ENCODE measurements around the gene DNPEP.
"Not testable (repeated sequence)": the region's sequence is repeated elsewhere in the genome, so short reads cannot be mapped to it uniquely, and the experiment has no call there.

The DNPEP gene

GRCh38 chr2:219399716-219400478 lies 12.2 kb upstream of the DNPEP start:
- DNase-seq, result no peak

- DNase-seq, result no peak
Observed at GRCh38 chr2:219398721-219399363, 11.1 kb upstream of the DNPEP start.

GRCh38 chr2:219396863-219397457 lies 9.2 kb upstream of the DNPEP start:
- DNase-seq, result no peak

DNA sequence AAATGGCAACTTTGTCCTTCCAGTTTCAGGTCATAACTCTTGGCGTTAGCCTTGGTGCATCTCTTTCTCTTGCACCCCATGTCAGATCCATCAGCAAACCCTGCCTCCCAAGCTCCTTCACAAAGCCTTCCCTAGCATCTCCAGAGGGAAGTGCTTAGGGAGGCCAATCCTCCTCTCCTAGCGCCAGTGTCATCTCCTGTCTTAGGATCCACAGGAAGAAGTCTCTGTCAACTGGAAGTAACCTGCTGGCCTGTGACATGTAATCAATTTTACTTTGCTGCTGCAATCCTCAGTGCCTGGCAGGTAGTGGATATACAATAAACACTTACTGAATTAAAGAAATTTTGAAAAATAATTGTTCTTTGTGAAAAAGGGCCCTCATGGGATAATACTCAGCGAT lies 7.9 kb upstream of the DNPEP start:
- DNase-seq, result no peak

GRCh38 chr2:219395056-219395455 lies 7.3 kb upstream of the DNPEP start:
- not testable (repeated sequence) for DNase-seq

DNA sequence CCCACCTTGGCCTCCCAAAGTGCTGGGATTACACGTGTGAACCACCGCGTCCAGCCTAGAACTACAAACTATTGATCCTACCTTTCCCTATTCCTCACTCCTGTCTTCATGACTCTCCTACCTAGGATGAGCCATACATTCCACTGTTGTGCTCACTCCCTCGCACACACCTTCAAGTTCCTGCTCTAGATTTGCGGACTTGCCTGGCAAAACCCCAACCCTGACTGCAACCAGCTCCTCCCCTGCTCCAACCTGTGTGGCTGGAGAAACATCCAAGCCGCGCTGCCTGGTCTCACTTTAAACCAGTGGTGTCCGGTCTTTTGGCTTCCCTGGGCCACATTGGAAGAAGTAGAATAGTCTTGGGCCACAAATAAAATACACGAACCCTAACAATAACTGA lies 5.0 kb upstream of the DNPEP start:
- no peak for DNase-seq

GRCh38 chr2:219388907-219389156 lies 1.1 kb upstream of the DNPEP start:
- no peak for DNase-seq

DNA sequence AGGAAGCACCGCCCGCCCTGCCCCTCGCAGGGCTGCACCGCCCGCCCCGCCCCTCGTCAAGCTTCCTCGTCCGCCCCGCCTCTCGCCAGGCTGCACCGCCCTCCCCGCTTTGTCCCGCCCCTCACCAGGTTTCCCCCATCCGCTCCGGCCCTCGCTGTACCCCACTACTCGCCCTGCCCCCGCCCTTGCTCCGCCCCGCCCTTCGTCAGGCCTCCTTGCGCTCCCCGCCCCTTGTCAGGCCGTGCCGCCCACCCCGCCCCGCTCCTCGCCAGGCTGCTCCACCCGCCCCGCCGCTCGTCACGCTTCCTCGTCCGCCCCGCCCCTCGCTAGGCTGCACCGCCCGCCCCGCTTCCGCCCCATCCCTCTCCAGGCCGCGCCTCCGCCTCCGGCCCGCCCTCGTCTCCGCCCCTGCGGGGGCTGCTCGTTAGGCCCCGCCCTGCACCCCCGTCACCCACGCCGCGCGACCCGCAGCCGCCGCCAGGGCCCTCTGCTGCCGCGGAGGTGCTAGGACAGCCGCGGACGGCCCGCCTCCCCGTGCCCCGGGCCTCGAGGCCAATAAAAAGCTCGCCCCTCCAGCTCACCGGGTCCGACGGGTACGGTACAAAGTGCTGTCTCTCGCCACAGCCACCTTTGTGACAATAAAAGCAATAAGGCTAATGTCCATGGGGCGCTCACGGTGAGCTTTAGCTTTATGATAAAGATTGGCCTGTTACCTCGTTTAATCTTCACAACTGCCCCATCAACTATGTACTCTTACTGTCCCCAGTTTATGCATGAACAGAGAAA lies 602 bp upstream of the DNPEP start:
- peak; percentile 92 for DNase-seq

GRCh38 chr2:219386532-219387280 lies 1.0 kb downstream of the DNPEP start:
- DNase-seq, result no peak

- DNase-seq, result no peak
Observed at GRCh38 chr2:219385958-219386520, 1.7 kb downstream of the DNPEP start.

DNA sequence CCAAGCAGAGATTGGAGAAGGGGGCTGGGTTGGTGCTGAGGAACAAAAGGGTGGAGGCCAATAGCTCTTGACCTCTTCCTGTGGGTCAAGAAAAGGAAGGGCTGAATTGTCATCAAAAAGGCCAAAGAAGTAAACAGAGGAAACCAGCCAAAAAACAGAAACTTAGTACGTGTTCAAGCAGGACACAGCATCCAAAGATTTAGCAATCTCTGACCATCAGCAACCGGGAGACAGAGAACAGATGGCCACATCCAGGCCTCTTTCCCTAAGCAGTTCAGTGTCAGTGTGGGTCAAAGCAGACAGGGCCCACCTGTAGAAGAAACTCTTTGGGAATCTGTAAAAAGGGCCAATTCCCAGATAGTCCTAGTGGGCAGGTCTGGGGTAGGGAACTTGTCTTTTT lies 2.9 kb downstream of the DNPEP start:
- no peak for DNase-seq

DNA sequence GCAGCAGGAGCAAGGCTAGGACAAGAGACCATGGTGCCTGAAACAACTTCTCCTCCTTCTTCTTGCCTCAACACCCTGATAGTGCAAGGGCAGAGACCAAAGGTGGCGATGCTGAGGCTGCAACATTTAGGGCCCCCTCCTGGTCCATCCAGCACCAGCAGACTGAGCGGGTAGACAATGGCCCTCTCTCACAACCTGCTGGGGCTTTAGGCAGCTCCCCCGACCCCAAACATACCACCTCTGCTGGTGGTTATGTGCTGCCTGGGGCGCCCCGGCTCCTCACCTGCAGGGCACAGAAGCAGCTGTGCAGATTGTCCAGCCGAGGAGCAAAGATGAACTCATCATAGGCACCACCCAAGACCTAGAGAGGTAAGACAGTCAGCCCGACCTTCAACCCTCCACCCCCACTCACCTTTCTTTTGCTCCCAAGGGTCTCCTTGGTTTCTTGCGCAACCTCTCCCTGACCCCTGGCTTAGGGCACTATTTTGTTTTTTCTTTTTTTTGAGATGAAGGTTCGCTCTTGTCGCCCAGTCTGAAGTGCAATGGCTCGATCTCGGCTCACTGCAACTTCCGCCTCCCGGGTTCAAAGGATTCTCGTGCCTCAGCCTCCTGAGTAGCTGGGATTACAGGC lies 3.5 kb downstream of the DNPEP start:
- DNase-seq, result no peak

GRCh38 chr2:219381448-219381847 lies 6.3 kb downstream of the DNPEP start:
- no peak for DNase-seq

- no peak for DNase-seq
Observed at GRCh38 chr2:219380926-219381325, 6.8 kb downstream of the DNPEP start.

DNA sequence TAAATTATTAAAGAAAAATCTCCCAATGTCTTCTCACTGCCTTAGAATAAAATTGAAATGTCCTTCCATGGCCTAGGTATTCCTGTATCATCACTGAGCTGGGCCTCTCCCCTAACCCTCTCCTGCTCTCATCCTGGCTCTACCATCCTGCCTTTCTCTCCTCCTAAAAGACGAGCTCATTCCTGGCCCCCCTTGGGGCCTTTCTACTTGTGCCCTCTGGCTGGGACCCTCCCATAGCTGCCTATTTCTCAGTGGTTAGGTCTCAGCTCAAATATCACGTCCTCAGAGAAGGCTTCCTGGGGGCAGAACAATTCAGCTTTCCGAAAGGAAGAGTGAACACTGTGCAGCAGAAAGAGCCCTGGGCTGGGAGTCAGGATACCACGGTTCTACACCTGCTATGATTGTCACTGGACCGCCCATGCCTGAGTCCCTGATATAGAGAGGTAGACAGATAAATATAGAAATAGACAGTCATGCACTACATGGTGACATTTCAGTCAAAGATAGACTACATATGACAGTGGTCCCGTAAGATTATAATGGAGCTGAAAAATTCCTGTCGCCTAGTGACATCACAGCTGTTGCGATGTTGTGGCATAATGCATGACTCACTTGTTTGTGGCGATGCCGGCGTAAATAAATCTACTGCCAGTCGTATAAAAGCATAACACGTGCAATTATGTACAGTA lies 9.4 kb downstream of the DNPEP start:
- DNase-seq, result no peak

- peak; percentile 35 for DNase-seq
Observed at GRCh38 chr2:219369447-219369861, 18.3 kb downstream of the DNPEP start.

- DNase-seq, result no peak
Observed at GRCh38 chr2:219368690-219369191, 19.0 kb downstream of the DNPEP start.

- peak; percentile 83 for DNase-seq
Observed at GRCh38 chr2:219362524-219363164, 25.1 kb downstream of the DNPEP start.

DNA sequence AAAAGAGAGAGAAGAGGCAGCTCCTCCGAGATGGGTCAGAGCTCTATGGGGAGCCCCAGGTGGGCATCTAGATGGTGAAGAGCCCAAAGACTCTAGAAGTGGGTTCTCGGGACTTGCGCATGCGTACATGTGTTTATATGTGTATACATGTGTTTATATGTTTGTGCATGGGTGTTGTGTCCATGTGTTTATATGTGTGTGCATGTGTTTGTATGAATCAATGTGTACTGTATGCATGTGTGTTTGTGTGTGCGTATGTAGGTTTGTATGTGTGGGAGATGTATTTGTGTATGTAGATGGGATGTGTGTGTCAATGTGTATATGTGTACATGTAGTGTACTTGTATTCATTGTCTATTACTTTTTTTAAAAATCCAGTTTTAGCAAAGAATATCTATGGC lies 25.6 kb downstream of the DNPEP start:
- DNase-seq, result no peak

DNA sequence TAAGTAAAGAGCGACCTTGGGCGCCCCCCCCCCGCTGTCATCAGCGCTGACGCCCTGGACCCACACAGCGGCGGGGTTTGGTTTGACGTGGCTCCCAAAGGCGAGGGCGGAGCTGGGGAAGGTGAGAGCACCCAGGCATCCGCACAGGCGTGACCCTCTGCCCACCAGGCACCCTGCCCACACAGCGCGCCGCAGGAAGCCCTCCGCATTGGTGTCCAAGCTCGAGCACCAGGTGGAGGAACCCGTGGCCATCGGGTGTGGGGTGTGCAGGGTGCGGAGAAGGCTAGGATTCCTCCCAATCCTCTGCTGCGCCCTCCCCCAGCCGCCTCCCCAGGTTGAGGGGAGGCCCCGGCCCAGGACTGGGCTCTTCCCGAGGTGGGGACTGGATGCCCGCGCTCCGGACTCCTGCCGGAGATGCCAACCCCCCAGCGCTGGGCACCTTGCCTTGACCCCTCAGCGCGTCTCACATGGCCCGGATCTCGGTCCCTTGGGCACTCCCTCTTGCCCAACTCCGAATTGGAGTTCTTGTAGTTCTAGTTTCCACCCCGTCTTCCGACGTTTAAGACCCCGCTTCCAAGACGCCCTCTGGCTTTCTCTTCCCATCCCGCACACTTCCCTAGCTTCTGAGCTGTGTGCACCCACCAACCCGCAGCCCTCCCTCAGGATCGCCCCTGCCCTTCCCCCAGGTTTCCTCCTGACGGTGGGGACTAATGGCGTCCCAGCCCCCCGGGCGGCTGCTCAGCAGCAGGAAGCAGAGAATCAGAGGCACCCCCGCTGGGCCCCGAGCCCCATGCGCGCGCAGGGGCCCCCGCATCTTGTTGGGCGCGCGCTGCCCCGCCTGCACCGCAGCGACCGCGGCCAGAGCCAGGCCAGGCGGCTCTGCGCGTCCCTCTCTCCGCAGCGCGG lies 29.3 kb downstream of the DNPEP start:
- DNase-seq, result no peak
